AG09319 (cell line): ENCODE results near the gene OST4.

Source experiments
- DNase-seq: peaks from one replicate; pipeline ENCODE4 v3.0.0-alpha.2; 2010; ENCODE audit warnings: low read depth; ENCODE audit errors: extremely low read depth
- TF ChIP-seq, protein P1 (sequence below): IDR thresholded peaks from 2 replicates; pipeline ENCODE4 v1.5.1; 2011; ENCODE audit warnings: low read depth, mild to moderate bottlenecking, inconsistent platforms, low read length, moderate library complexity

The OST4 gene

DNA sequence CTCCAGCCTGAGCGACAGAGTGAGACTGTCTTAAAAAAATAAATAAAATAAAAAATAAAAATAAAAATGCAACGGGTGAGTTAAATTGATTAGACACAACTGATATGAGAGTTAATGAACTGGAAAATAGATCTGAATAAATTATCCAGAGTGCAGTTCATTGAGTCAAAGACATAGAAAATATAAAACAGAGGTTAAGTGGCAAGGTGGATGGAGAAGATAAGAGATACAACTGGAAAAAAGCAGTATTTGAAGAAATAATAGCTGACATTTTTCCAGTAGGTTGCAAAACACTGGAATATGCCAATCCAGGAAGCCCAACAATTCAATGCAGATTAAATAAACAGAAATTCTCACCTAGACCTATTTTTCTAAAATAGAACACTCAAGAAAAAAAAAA lies 36.8 kb upstream of the OST4 start:
- TF ChIP-seq, protein P1, sequence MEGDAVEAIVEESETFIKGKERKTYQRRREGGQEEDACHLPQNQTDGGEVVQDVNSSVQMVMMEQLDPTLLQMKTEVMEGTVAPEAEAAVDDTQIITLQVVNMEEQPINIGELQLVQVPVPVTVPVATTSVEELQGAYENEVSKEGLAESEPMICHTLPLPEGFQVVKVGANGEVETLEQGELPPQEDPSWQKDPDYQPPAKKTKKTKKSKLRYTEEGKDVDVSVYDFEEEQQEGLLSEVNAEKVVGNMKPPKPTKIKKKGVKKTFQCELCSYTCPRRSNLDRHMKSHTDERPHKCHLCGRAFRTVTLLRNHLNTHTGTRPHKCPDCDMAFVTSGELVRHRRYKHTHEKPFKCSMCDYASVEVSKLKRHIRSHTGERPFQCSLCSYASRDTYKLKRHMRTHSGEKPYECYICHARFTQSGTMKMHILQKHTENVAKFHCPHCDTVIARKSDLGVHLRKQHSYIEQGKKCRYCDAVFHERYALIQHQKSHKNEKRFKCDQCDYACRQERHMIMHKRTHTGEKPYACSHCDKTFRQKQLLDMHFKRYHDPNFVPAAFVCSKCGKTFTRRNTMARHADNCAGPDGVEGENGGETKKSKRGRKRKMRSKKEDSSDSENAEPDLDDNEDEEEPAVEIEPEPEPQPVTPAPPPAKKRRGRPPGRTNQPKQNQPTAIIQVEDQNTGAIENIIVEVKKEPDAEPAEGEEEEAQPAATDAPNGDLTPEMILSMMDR: no peak
- no peak for DNase-seq

DNA sequence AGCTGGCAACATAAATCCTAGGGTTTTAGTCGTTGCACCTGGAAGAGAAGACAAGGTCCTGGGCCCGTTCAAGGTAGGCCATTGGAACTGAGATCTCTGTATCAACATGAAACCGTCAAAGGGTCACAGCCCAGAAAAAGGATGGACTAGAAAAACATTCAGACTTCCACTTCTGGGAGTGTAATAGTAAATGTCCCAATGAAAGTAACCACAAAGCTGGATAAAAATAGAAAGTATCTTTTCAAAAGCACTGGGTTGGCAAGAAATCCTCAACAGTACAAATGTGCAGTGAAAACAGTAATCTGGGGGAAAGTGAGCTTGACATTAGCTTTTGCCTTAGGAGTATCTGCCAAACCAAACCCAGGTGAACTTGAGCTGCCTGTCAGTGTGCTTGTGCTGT lies 34.5 kb upstream of the OST4 start:
- TF ChIP-seq, protein P1: no peak
- no peak for DNase-seq

DNA sequence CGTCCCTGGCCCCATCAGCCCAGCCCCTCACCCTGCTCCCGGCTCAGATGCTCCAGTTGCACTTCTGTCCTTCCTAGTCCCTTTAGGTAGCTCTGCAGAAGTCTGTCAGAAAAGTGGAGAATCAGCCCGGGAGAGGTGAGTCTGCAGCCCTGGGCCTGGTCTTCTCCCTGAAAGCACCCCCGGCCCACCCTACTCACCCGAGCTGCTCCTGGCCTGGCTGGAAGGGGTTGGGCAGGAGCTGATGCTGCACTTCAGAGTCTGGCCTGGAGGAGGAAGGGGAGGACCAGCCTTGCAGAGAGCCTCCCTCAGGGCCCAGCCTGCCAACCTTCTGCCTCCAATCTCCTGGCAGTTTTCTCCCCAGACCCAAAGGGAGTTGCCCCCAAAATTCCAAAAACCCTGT lies 30.9 kb upstream of the OST4 start:
- TF ChIP-seq, protein P1: no peak
- no peak for DNase-seq

DNA sequence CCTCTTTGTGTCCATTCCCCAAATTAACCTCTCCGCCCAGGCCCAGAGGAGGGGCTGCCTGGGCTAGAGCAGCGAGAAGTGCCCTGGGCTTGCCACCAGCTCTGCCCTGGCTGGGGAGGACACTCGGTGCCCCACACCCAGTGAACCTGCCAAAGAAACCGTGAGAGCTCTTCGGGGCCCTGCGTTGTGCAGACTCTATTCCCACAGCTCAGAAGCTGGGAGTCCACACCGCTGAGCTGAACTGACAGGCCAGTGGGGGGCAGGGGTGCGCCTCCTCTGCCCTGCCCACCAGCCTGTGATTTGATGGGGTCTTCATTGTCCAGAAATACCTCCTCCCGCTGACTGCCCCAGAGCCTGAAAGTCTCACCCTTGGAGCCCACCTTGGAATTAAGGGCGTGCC lies 28.6 kb upstream of the OST4 start:
- TF ChIP-seq, protein P1: no peak
- DNase-seq: no peak

DNA sequence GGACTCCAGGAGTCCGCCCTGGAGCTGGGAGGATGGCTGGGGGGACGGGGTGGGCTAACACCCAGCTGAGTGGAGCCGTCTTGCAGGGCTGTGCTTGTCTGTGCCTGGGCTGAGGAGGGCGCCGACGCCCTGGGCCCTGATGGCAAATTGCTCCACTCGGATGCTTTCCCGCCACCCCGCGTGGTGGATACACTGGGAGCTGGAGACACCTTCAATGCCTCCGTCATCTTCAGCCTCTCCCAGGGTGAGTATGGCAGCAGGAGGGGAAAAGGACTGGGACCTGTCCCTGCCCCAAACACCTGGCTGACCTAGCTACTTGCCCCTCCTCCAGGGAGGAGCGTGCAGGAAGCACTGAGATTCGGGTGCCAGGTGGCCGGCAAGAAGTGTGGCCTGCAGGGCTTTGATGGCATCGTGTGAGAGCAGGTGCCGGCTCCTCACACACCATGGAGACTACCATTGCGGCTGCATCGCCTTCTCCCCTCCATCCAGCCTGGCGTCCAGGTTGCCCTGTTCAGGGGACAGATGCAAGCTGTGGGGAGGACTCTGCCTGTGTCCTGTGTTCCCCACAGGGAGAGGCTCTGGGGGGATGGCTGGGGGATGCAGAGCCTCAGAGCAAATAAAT lies 28.0 kb upstream of the OST4 start:
- DNase-seq: no peak
- TF ChIP-seq, protein P1: no peak

DNA sequence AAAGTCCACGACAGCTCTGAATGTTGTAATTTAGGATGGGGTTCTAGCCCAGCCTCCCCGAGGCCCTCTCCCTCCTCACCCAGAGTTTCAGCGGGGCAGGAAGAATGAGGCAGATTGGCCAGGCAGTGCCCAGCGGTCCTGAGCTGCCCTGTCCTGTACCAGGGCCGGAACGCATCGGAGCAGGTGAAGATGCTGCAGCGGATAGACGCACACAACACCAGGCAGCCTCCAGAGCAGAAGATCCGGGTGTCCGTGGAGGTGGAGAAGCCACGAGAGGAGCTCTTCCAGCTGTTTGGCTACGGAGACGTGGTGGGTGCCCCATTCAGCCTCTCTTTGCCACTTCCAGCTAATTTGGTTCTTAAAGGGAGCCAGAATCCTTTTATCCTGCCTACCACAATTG lies 25.9 kb upstream of the OST4 start:
- TF ChIP-seq, protein P1: no peak
- no peak for DNase-seq

DNA sequence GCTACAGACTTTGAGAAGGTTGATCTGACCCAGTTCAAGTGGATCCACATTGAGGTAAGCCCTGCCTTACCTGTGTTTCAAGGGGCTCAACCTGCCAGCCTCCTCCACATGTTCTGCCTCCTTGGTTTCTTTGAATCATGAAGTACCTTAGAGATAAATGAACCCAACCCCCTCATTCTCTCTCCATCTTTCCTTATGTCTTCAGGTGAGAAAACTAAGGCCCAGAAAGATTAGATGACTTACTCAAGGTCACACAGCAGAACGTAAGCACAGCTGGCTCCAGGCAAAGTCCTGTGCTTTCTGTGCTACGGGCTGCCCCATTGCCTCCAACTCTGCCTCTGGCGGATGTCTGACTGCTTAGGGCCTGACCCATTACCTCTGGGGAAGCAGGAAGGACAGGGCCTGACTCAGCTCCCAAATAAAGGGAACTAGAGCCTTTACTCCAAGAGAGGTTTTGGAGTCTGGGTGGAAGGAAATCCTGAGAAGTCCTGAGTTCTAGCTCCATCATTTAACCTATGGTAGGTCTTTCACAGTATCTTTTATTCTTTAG lies 25.4 kb upstream of the OST4 start:
- no peak for DNase-seq

More for the DNA sequence above, 25.4 kb upstream of the OST4 start:
- TF ChIP-seq, protein P1: no peak
